C1 segment of cervical spinal cord (tissue), 14 donors: Measurements from ENCODE around the gene PIP4P1.

ENCODE experiments used
- DNase-seq, 14 donors: peaks; one replicate each; lab custom pipeline; 2025; lab: John Stamatoyannopoulos, UW

Gene PIP4P1

GRCh38 chr14:20412411-20412810, 48.8 kb downstream of the PIP4P1 start:
- no peak for DNase-seq

GRCh38 chr14:20409226-20409625, 52.0 kb downstream of the PIP4P1 start:
- DNase-seq = no peak
